Activated CD4-positive, alpha-beta T cell treated with anti-CD3 and anti-CD28 coated beads, Interleukin-10, Interleukin-2, amounts not matched to agents 100 ng/mL and 50 ng/mL, durations not matched to agents 16 hours and 8 hours (primary cell): Measurements from ENCODE around the gene VASP.

Source experiments
- DNase-seq: peaks from one replicate; pipeline ENCODE4 v3.0.0-alpha.2; 2020

VASP gene

GRCh38 chr19:45473682-45474605 is 33.3 kb upstream of the VASP start:
- no peak for DNase-seq

GRCh38 chr19:45474606-45475521 is 32.4 kb upstream of the VASP start:
- no peak for DNase-seq

- no peak for DNase-seq
Observed at GRCh38 chr19:45475537-45476291, 31.6 kb upstream of the VASP start.

- no peak for DNase-seq
Observed at GRCh38 chr19:45476304-45476703, 31.0 kb upstream of the VASP start.

- no peak for DNase-seq
Observed at GRCh38 chr19:45477186-45477585, 30.1 kb upstream of the VASP start.

- DNase-seq, result no peak
Observed at GRCh38 chr19:45477713-45478453, 29.4 kb upstream of the VASP start.

GRCh38 chr19:45478454-45479238 is 28.6 kb upstream of the VASP start:
- DNase-seq, result peak; percentile 94

GRCh38 chr19:45483033-45483432 is 24.2 kb upstream of the VASP start:
- DNase-seq, result no peak

GRCh38 chr19:45484273-45484945 is 22.9 kb upstream of the VASP start:
- no peak for DNase-seq

GRCh38 chr19:45485305-45486077 is 21.8 kb upstream of the VASP start:
- peak; percentile 99 for DNase-seq

GRCh38 chr19:45488708-45489107 is 18.6 kb upstream of the VASP start:
- no peak for DNase-seq

- no peak for DNase-seq
Observed at GRCh38 chr19:45489216-45489855, 17.9 kb upstream of the VASP start.

- no peak for DNase-seq
Observed at GRCh38 chr19:45492137-45492626, 15.1 kb upstream of the VASP start.

GRCh38 chr19:45492627-45493470 is 14.4 kb upstream of the VASP start:
- no peak for DNase-seq

- DNase-seq, result no peak
Observed at GRCh38 chr19:45494261-45494916, 12.9 kb upstream of the VASP start.

GRCh38 chr19:45495178-45495577 is 12.1 kb upstream of the VASP start:
- DNase-seq, result no peak

GRCh38 chr19:45496349-45496953 is 10.8 kb upstream of the VASP start:
- DNase-seq, result no peak
